ENCODE measurements around the gene TUT7.

GRCh38 chr9:86280580-86280979 lies 73.6 kb downstream of the TUT7 start:
- TF ChIP-seq CTCF (IDR thresholded peaks at IDR 0.05) (no peak), EZH2phosphoT487 (IDR thresholded peaks at IDR 0.05) (no peak), EZH2 (IDR thresholded peaks at IDR 0.05) (no peak)
